GM21529 (cell line): ENCODE measurements around the gene PLD5.
"Not testable (repeated sequence)": the region's sequence is repeated elsewhere in the genome, so short reads cannot be mapped to it uniquely, and the experiment has no call there.

ENCODE experiments used
- ATAC-seq: cut with Tn5 transposase; IDR thresholded peaks from one replicate; pipeline ENCODE4 v1.9.1; 2021; ENCODE audit not compliant: unreplicated experiment

PLD5 gene

GRCh38 chr1:242506724-242507123, 17.8 kb downstream of the PLD5 start:
- ATAC-seq, result no peak

- ATAC-seq, result no peak
Observed at GRCh38 chr1:242489545-242489944, 35.0 kb downstream of the PLD5 start.

- no peak for ATAC-seq
Observed at GRCh38 chr1:242477944-242478343, 46.6 kb downstream of the PLD5 start.

- no peak for ATAC-seq
Observed at GRCh38 chr1:242470774-242471173, 53.7 kb downstream of the PLD5 start.

- ATAC-seq, result no peak
Observed at GRCh38 chr1:242468784-242469183, 55.7 kb downstream of the PLD5 start.

- ATAC-seq, result peak; percentile 83
Observed at GRCh38 chr1:242467556-242468145, 56.8 kb downstream of the PLD5 start.

- ATAC-seq, result no peak
Observed at GRCh38 chr1:242462867-242463266, 61.6 kb downstream of the PLD5 start.

GRCh38 chr1:242459740-242460139, 64.8 kb downstream of the PLD5 start:
- ATAC-seq, result not testable (repeated sequence)

- ATAC-seq, result no peak
Observed at GRCh38 chr1:242456726-242457269, 67.7 kb downstream of the PLD5 start.

- no peak for ATAC-seq
Observed at GRCh38 chr1:242455052-242455361, 69.5 kb downstream of the PLD5 start.

GRCh38 chr1:242454262-242455051, 70.0 kb downstream of the PLD5 start:
- ATAC-seq, result peak; percentile 77

GRCh38 chr1:242452573-242452972, 71.9 kb downstream of the PLD5 start:
- ATAC-seq, result no peak

- no peak for ATAC-seq
Observed at GRCh38 chr1:242449661-242450060, 74.8 kb downstream of the PLD5 start.

GRCh38 chr1:242448910-242449645, 75.4 kb downstream of the PLD5 start:
- ATAC-seq, result no peak

GRCh38 chr1:242447689-242448088, 76.8 kb downstream of the PLD5 start:
- ATAC-seq, result no peak

- ATAC-seq, result no peak
Observed at GRCh38 chr1:242440757-242441156, 83.7 kb downstream of the PLD5 start.

- ATAC-seq, result no peak
Observed at GRCh38 chr1:242435200-242435599, 89.3 kb downstream of the PLD5 start.

- no peak for ATAC-seq
Observed at GRCh38 chr1:242432491-242433095, 91.9 kb downstream of the PLD5 start.

GRCh38 chr1:242431786-242432185, 92.7 kb downstream of the PLD5 start:
- ATAC-seq, result no peak

- ATAC-seq, result no peak
Observed at GRCh38 chr1:242430956-242431355, 93.5 kb downstream of the PLD5 start.

GRCh38 chr1:242428399-242429190, 95.9 kb downstream of the PLD5 start:
- no peak for ATAC-seq
